HepG2 (cell line): ENCODE data around the gene ZBTB46.
A peak's percentile ranks its signal among the peaks of the same experiment; 100 is the strongest.

ENCODE experiments used
- ATF2 ChIP-seq: sonication (generic); formaldehyde crosslinking; IDR thresholded peaks from 2 replicates; pipeline ENCODE4 v1.4.0; 2020; ENCODE audit warnings: missing genetic modification reagents
- ATF3 ChIP-seq: sonication (generic); formaldehyde crosslinking; IDR thresholded peaks from 2 replicates; pipeline ENCODE4 v1.4.0; 2020; ENCODE audit warnings: missing genetic modification reagents
- JUN ChIP-seq: sonication (generic); formaldehyde crosslinking; IDR thresholded peaks from 2 replicates; pipeline ENCODE4 v1.4.0; 2020; ENCODE audit warnings: mild to moderate bottlenecking, missing genetic modification reagents
- NFIC ChIP-seq: IDR thresholded peaks from 2 replicates; pipeline ENCODE4 v1.6.1; 2012; ENCODE audit warnings: mild to moderate bottlenecking, low read length, inconsistent platforms
- USF2 ChIP-seq, 2 experiments: sonication (generic) in 1 of 2; formaldehyde crosslinking in 1 of 2; IDR thresholded peaks; 2 replicates each; pipeline versions ENCODE4 v1.5.1 to v1.6.1; 2011 to 2020; ENCODE audit warnings: borderline replicate concordance in 1 of 2, low read depth in 1 of 2, low read length in 1 of 2, mild to moderate bottlenecking in 1 of 2, missing genetic modification reagents in 1 of 2, moderate library complexity in 1 of 2
- ZBTB33 ChIP-seq: sonication (generic); formaldehyde crosslinking; IDR thresholded peaks from 2 replicates; pipeline ENCODE4 v1.4.0; 2020; ENCODE audit warnings: missing genetic modification reagents
- TF ChIP-seq, protein P1 (sequence below): sonication (generic); formaldehyde crosslinking; conservative IDR thresholded peaks from 2 replicates; pipeline ENCODE4 v1.4.0; 2020; ENCODE audit warnings: missing genetic modification reagents
- TF ChIP-seq, protein P2 (sequence below): sonication (generic); formaldehyde crosslinking; IDR thresholded peaks from 2 replicates; pipeline ENCODE4 v1.5.0; 2020; ENCODE audit warnings: mild to moderate bottlenecking, missing genetic modification reagents, moderate library complexity
- TF ChIP-seq, protein P3 (sequence below): sonication (generic); formaldehyde crosslinking; IDR thresholded peaks from 2 replicates; pipeline ENCODE4 v1.8.1; 2023; ENCODE audit warnings: mild to moderate bottlenecking, missing genetic modification reagents

DNA sequence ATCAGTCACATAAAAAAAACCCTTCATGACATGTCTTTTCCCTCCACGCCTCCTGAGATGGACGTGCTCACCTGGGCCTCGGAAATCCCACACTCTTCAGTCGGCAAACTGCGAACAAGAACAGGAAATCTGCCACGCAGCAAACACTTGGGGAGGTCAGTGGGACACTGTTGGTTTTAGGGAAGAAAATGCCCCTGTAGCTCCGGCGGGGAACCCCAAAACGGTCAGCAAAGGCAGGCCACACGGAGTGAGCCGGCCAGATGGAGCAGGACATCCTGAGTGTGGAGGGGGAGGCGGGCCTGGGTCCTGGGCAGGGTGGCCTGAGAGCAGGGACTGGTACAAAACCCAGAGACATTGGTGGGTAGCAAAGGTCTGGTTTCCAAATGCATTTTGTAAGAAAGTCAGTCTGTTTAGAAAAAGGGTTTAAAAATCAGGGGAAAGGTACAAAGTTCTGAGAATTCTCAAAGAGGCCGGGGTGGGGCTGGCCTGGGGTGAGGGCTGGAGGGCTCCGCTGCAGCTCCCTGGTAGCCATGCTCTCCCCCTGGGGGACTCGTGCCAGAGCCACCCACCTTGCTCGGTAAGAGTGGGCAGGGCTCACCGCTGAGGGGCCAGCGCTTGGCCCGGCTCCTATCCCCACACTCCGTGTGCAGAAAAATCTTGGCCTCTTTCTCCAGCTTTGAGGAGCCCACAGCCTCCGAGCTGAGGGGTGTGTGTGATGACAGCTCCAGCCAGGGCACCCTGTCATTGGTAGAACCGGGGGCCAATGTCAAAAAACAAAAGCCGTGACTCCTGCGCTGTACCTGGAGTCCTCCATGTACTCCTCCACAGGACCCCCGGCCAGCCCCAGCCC is 86.3 kb downstream of the ZBTB46 start:
- TF ChIP-seq, protein P1, sequence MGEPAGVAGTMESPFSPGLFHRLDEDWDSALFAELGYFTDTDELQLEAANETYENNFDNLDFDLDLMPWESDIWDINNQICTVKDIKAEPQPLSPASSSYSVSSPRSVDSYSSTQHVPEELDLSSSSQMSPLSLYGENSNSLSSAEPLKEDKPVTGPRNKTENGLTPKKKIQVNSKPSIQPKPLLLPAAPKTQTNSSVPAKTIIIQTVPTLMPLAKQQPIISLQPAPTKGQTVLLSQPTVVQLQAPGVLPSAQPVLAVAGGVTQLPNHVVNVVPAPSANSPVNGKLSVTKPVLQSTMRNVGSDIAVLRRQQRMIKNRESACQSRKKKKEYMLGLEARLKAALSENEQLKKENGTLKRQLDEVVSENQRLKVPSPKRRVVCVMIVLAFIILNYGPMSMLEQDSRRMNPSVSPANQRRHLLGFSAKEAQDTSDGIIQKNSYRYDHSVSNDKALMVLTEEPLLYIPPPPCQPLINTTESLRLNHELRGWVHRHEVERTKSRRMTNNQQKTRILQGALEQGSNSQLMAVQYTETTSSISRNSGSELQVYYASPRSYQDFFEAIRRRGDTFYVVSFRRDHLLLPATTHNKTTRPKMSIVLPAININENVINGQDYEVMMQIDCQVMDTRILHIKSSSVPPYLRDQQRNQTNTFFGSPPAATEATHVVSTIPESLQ (CRISPR knock-in tag) = no peak
- TF ChIP-seq, protein P2, sequence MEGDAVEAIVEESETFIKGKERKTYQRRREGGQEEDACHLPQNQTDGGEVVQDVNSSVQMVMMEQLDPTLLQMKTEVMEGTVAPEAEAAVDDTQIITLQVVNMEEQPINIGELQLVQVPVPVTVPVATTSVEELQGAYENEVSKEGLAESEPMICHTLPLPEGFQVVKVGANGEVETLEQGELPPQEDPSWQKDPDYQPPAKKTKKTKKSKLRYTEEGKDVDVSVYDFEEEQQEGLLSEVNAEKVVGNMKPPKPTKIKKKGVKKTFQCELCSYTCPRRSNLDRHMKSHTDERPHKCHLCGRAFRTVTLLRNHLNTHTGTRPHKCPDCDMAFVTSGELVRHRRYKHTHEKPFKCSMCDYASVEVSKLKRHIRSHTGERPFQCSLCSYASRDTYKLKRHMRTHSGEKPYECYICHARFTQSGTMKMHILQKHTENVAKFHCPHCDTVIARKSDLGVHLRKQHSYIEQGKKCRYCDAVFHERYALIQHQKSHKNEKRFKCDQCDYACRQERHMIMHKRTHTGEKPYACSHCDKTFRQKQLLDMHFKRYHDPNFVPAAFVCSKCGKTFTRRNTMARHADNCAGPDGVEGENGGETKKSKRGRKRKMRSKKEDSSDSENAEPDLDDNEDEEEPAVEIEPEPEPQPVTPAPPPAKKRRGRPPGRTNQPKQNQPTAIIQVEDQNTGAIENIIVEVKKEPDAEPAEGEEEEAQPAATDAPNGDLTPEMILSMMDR (CRISPR knock-in tag) = peak; percentile 12; the same call in 1 of the 2 replicates
- TF ChIP-seq ATF3 (CRISPR knock-in tag) = no peak
- TF ChIP-seq NFIC = no peak; the same call in 1 of the 2 replicates
- no peak for TF ChIP-seq ATF2 (CRISPR knock-in tag)
- TF ChIP-seq, protein P3, sequence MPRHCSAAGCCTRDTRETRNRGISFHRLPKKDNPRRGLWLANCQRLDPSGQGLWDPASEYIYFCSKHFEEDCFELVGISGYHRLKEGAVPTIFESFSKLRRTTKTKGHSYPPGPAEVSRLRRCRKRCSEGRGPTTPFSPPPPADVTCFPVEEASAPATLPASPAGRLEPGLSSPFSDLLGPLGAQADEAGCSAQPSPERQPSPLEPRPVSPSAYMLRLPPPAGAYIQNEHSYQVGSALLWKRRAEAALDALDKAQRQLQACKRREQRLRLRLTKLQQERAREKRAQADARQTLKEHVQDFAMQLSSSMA (CRISPR knock-in tag) = no peak
- no peak for TF ChIP-seq ZBTB33 (CRISPR knock-in tag)
- no peak for TF ChIP-seq USF2 (IDR thresholded peaks at IDR 0.05; ENCODE audit: low read depth, low read length)
- no peak for TF ChIP-seq USF2 (CRISPR knock-in tag; IDR thresholded peaks at IDR 0.05; ENCODE audit: borderline replicate concordance)
- peak; percentile 62 for TF ChIP-seq JUN
